CD4-positive, alpha-beta T cell (primary cell): ENCODE results near the gene CYB5D1. TPM values are rescaled to one million over a fixed set of nuclear protein-coding genes. Genes with fewer than 3 reads are reported as not detected.
A peak's percentile ranks its signal among the peaks of the same experiment; 100 is the strongest.

Source experiments
- ATAC-seq: fragments of 200-7000 bp; cut with Tn5 transposase; one replicate; pipeline ENCODE4 v1.10.0; 2022; ENCODE audit warnings: mild to moderate bottlenecking; ENCODE audit not compliant: poor library complexity
- CTCF ChIA-PET: fragments of 350-600 bp; sonication (Branson Sonifier 250); formaldehyde crosslinking; loops from one replicate; lab custom pipeline; 2021; ENCODE audit warnings: antibody characterized with exemption, inconsistent platforms; lab: Charles Lee
- POLR2A ChIA-PET: fragments of 350-600 bp; sonication (Branson Sonifier 250); formaldehyde crosslinking; loops from one replicate; lab custom pipeline; 2021; ENCODE audit warnings: antibody characterized with exemption, inconsistent platforms; lab: Charles Lee
- DNase-seq, 14 experiments: peaks; one replicate each; pipeline ENCODE4 v3.0.0-alpha.2; 2013 to 2020; ENCODE audit warnings: mixed read lengths in 2 of 14
- H3K27ac ChIP-seq, 2 donors: one replicate each; pipeline versions ENCODE4 v1.5.1 to v1.7.0; 2013; ENCODE audit warnings: low read length in 2 of 2, low read depth in 1 of 2, mild to moderate bottlenecking in 1 of 2
- H3K27me3 ChIP-seq, 2 experiments: 1 replicate in 1 of 2; 2 replicates in 1 of 2; pipeline versions ENCODE4 v1.6.1 to v1.7.0; 2013; ENCODE audit warnings: low read length in 2 of 2, control low read depth in 1 of 2, mild to moderate bottlenecking in 1 of 2, moderate library complexity in 1 of 2; ENCODE audit not compliant: insufficient read depth in 2 of 2, control insufficient read depth in 1 of 2
- H3K36me3 ChIP-seq: one replicate; pipeline ENCODE4 v1.6.1; 2013; ENCODE audit warnings: low read length, control low read depth; ENCODE audit not compliant: insufficient read depth
- H3K4me1 ChIP-seq: one replicate; pipeline ENCODE4 v1.6.1; 2013; ENCODE audit warnings: low read length, control low read depth; ENCODE audit not compliant: insufficient read depth
- H3K4me3 ChIP-seq: one replicate; pipeline ENCODE4 v1.5.1; 2013; ENCODE audit warnings: mild to moderate bottlenecking, low read length, moderate library complexity
- H3K9me3 ChIP-seq, 2 experiments: 1 replicate in 1 of 2; 2 replicates in 1 of 2; pipeline versions ENCODE4 v1.6.1 to v1.7.0; 2013; ENCODE audit warnings: low read length in 2 of 2, mild to moderate bottlenecking in 2 of 2, control low read depth in 1 of 2, moderate library complexity in 1 of 2; ENCODE audit not compliant: control insufficient read depth in 1 of 2, insufficient read depth in 1 of 2
- H3K27ac Mint-ChIP-seq: one replicate; pipeline ENCODE4 v1.8.0; 2020; ENCODE audit warnings: mixed read lengths
- H3K27me3 Mint-ChIP-seq: one replicate; pipeline ENCODE4 v1.8.0; 2021; ENCODE audit warnings: mixed read lengths
- H3K36me3 Mint-ChIP-seq: one replicate; pipeline ENCODE4 v1.8.0; 2021; ENCODE audit warnings: low read depth, mixed read lengths
- H3K4me1 Mint-ChIP-seq: one replicate; pipeline ENCODE4 v1.8.0; 2021; ENCODE audit warnings: low read depth, mixed read lengths
- H3K4me3 Mint-ChIP-seq: one replicate; pipeline ENCODE4 v1.8.0; 2020; ENCODE audit warnings: mild to moderate bottlenecking, mixed read lengths
- H3K9me3 Mint-ChIP-seq: one replicate; pipeline ENCODE4 v1.8.0; 2020; ENCODE audit warnings: mixed read lengths
- intact Hi-C, 2 experiments: fragments of 100-400 bp; cut with DNase I in 1 of 2; cut with micrococcal nuclease in 1 of 2; formaldehyde crosslinking; loops; one replicate each; pipeline versions ENCODE4 v1.15.1 to v1.9.0; 2023 to 2025; cut with DNase I, micrococcal nuclease
- total RNA-seq, 174 experiments: library from RNA in 2 of 174; stranded (reverse) in 2 of 174; gene quantifications; one replicate each; pipeline ENCODE4 v1.2.3 and lab custom pipeline; 2021 to 2026
- TF ChIP-seq, protein P1 (sequence below): fragments of 200-600 bp; IDR thresholded peaks from one replicate; pipeline ENCODE4 v1.8.0; 2022; ENCODE audit warnings: antibody characterized with exemption, mild to moderate bottlenecking

The CYB5D1 gene
- total RNA-seq, 2 experiments from 2014 or later, result 8.7 TPM

DNA sequence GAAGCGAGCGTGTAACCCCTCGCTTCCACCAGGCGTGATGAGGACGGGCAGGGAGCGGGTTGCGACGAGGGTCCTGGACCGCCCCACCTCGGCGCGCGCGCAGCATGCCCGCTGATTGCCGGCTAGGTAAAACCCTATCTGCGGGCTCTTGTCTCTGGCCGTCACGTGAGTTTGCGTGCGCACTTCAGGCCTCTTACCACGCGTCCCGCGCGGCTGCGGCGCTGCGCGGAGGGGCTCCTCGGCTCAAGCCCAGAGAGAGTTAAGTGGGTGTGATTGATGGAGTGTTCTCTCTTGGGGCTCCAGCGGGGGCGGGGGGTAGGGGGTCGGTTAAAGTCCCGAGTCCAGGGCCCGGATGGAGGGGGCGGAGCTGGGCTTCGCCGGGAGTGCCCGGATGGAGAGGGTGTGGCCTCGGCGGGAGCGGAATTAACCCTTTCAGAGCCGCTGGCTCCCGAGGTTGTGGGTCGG, 15.9 kb upstream of the CYB5D1 start:
- CTCF ChIA-PET, result interaction anchor here (0.6 to 1.9 kb wide), 6 partner anchors 17 to 154 kb away, joined by 3 to 4 read pairs (median 3); no protein-coding TSS in a partner anchor
- H3K27me3 ChIP-seq, result no peaks in the 10 kb centered on the region
- POLR2A ChIA-PET, result interaction anchor here (0.6 to 10.1 kb wide), 8 partner anchors 7 to 154 kb away, joined by 3 to 83 read pairs (median 6); partner anchors contain the start of genes CNTROB, CYB5D1, KDM6B and NAA38
- Mint-ChIP-seq H3K4me3 (peak overlapping the region; percentile 92), H3K27me3 (peaks cover 10% of the 10 kb centered on the region), H3K36me3 (peaks cover 64% of the 10 kb centered on the region), H3K9me3 (no peaks in the 10 kb centered on the region), H3K27ac (peak overlapping the region; percentile 90), H3K4me1 (peaks cover 57% of the 10 kb centered on the region)
- H3K9me3 ChIP-seq, result no peaks in the 10 kb centered on the region
- TF ChIP-seq, protein P1, sequence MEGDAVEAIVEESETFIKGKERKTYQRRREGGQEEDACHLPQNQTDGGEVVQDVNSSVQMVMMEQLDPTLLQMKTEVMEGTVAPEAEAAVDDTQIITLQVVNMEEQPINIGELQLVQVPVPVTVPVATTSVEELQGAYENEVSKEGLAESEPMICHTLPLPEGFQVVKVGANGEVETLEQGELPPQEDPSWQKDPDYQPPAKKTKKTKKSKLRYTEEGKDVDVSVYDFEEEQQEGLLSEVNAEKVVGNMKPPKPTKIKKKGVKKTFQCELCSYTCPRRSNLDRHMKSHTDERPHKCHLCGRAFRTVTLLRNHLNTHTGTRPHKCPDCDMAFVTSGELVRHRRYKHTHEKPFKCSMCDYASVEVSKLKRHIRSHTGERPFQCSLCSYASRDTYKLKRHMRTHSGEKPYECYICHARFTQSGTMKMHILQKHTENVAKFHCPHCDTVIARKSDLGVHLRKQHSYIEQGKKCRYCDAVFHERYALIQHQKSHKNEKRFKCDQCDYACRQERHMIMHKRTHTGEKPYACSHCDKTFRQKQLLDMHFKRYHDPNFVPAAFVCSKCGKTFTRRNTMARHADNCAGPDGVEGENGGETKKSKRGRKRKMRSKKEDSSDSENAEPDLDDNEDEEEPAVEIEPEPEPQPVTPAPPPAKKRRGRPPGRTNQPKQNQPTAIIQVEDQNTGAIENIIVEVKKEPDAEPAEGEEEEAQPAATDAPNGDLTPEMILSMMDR, result no peak
- peak overlapping the region; percentile 100 for H3K27ac ChIP-seq
- peak in 12 of 14 experiments; percentile 73 to 85 (median 80) for DNase-seq
- ATAC-seq, result peak; percentile 9
- peaks cover 82% of the 10 kb centered on the region for H3K4me1 ChIP-seq
- intact Hi-C loops, result loop anchor here (1.0 to 10.0 kb wide), 7 partner anchors 8 to 607 kb away; partner anchors contain the start of genes DVL2 (in 2 of the 2), PHF23 (in 2 of the 2), KDM6B (in 1 of the 2) and NAA38 (in 1 of the 2)
- peak overlapping the region; percentile 84 for H3K4me3 ChIP-seq
- H3K36me3 ChIP-seq, result peaks cover 28% of the 10 kb centered on the region

GRCh38 chr17:7842380-7843256, 15.2 kb upstream of the CYB5D1 start:
- ATAC-seq, result peak; percentile 37

DNA sequence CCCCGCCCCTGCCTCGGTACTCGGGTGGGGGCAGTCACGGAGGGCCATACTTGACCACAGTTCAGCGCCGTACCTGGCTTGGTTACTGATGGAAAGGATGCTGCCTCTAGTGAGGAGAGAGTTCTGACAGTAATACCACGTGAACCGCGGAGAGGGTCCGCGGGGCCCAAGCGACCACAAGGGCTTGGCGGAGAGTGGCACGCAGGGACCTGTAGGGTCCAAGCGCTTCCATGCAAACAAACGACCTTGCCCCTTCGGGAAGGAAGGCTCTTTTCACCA, 14.6 kb upstream of the CYB5D1 start:
- Mint-ChIP-seq H3K27me3 (peaks cover 10% of the 10 kb centered on the region), H3K27ac (peak overlapping the region; percentile 90), H3K4me3 (peak overlapping the region; percentile 92), H3K4me1 (peaks cover 48% of the 10 kb centered on the region), H3K9me3 (no peaks in the 10 kb centered on the region), H3K36me3 (peaks cover 71% of the 10 kb centered on the region)
- no peak for DNase-seq
- TF ChIP-seq, protein P1, result no peak
- POLR2A ChIA-PET, result interaction anchor here (0.7 to 10.1 kb wide), 5 partner anchors 8 to 601 kb away, joined by 3 to 83 read pairs (median 5); partner anchors contain the start of genes CNTROB, CYB5D1, GABARAP and KDM6B
- H3K4me1 ChIP-seq, result peaks cover 71% of the 10 kb centered on the region
- H3K27me3 ChIP-seq, result no peaks in the 10 kb centered on the region
- peak overlapping the region; percentile 100 for H3K27ac ChIP-seq
- peaks cover 38% of the 10 kb centered on the region for H3K36me3 ChIP-seq
- intact Hi-C loops, result loop anchor here (2.0 to 10.0 kb wide), 5 partner anchors 14 to 608 kb away; partner anchors contain the start of genes DVL2 (in 2 of the 2), PHF23 (in 2 of the 2), NAA38 (in 1 of the 2) and POLR2A (in 1 of the 2)
- no peak for ATAC-seq
- H3K4me3 ChIP-seq, result peak overlapping the region; percentile 84
- CTCF ChIA-PET, result interaction anchor here (1.6 to 1.7 kb wide), 2 partner anchors 8 kb away, joined by 4 to 13 read pairs; no protein-coding TSS in a partner anchor
- no peaks in the 10 kb centered on the region for H3K9me3 ChIP-seq

More at GRCh38 chr17:7842380-7843256, 15.2 kb upstream of the CYB5D1 start:
- POLR2A ChIA-PET, result interaction anchor here (0.6 to 10.1 kb wide), 10 partner anchors 8 to 600 kb away, joined by 3 to 83 read pairs (median 5); partner anchors contain the start of genes CNTROB, CYB5D1, GABARAP and KDM6B
- Histone ChIP-seq H3K27ac (peak overlapping the region; percentile 100), H3K4me3 (peak overlapping the region; percentile 84), H3K9me3 (no peaks in the 10 kb centered on the region), H3K4me1 (peaks cover 75% of the 10 kb centered on the region), H3K36me3 (peaks cover 33% of the 10 kb centered on the region), H3K27me3 (no peaks in the 10 kb centered on the region)
- H3K36me3 Mint-ChIP-seq, result peaks cover 69% of the 10 kb centered on the region
- CTCF ChIA-PET, result interaction anchor here (0.8 to 1.9 kb wide), 5 partner anchors 8 to 146 kb away, joined by 3 to 13 read pairs (median 4); no protein-coding TSS in a partner anchor
- H3K9me3 Mint-ChIP-seq, result no peaks in the 10 kb centered on the region
- peak; percentile 71 to 99 (median 92) for DNase-seq
- peaks cover 10% of the 10 kb centered on the region for H3K27me3 Mint-ChIP-seq
- peak overlapping the region; percentile 92 for H3K4me3 Mint-ChIP-seq
- intact Hi-C loops, result loop anchor here (1.0 to 10.0 kb wide), 7 partner anchors 8 to 608 kb away; partner anchors contain the start of genes DVL2 (in 2 of the 2), PHF23 (in 2 of the 2), KDM6B (in 1 of the 2) and NAA38 (in 1 of the 2)
- TF ChIP-seq, protein P1, result no peak
- peak overlapping the region; percentile 90 for H3K27ac Mint-ChIP-seq
- peaks cover 51% of the 10 kb centered on the region for H3K4me1 Mint-ChIP-seq
